Activated T-cell treated with anti-CD3 and anti-CD28 coated beads for 4 hours (primary cell): ENCODE results near the gene NKX1-1.
"Not testable (repeated sequence)": the region's sequence is repeated elsewhere in the genome, so short reads cannot be mapped to it uniquely, and the experiment has no call there.

Experiments used
- DNase-seq: peaks from one replicate; pipeline ENCODE4 v3.0.0-alpha.2; 2020

Gene NKX1-1

GRCh38 chr4:1406394-1406980 is at the start of gene NKX1-1:
Gene NKX1-1, minus strand, starts transcription at chr4:1406442. Its CDS starts 0 bp downstream, at chr4:1406442.
- DNase-seq, result no peak

- DNase-seq, result no peak
Observed at GRCh38 chr4:1453731-1454130, 47.5 kb upstream of the NKX1-1 start.

- no peak for DNase-seq
Observed at GRCh38 chr4:1452431-1453051, 46.3 kb upstream of the NKX1-1 start.

GRCh38 chr4:1451752-1452122 is 45.5 kb upstream of the NKX1-1 start:
- no peak for DNase-seq

- DNase-seq, result no peak
Observed at GRCh38 chr4:1451106-1451751, 45.0 kb upstream of the NKX1-1 start.

GRCh38 chr4:1449833-1450741 is 43.8 kb upstream of the NKX1-1 start:
- DNase-seq, result no peak

- no peak for DNase-seq
Observed at GRCh38 chr4:1449475-1449832, 43.2 kb upstream of the NKX1-1 start.

- DNase-seq, result no peak
Observed at GRCh38 chr4:1448589-1449420, 42.6 kb upstream of the NKX1-1 start.

- no peak for DNase-seq
Observed at GRCh38 chr4:1447676-1448588, 41.7 kb upstream of the NKX1-1 start.

GRCh38 chr4:1446502-1447386 is 40.5 kb upstream of the NKX1-1 start:
- no peak for DNase-seq

- no peak for DNase-seq
Observed at GRCh38 chr4:1445716-1446445, 39.6 kb upstream of the NKX1-1 start.

GRCh38 chr4:1443688-1444172 is 37.5 kb upstream of the NKX1-1 start:
- DNase-seq, result not testable (repeated sequence)

- no peak for DNase-seq
Observed at GRCh38 chr4:1427010-1427409, 20.8 kb upstream of the NKX1-1 start.

- no peak for DNase-seq
Observed at GRCh38 chr4:1421657-1422056, 15.4 kb upstream of the NKX1-1 start.

GRCh38 chr4:1419708-1420107 is 13.5 kb upstream of the NKX1-1 start:
- DNase-seq, result no peak

- DNase-seq, result no peak
Observed at GRCh38 chr4:1418494-1419285, 12.4 kb upstream of the NKX1-1 start.

- no peak for DNase-seq
Observed at GRCh38 chr4:1417522-1418390, 11.5 kb upstream of the NKX1-1 start.

- no peak for DNase-seq
Observed at GRCh38 chr4:1416948-1417260, 10.7 kb upstream of the NKX1-1 start.
